ENCODE data around the gene COPG1. TPM values are rescaled to one million over a fixed set of nuclear protein-coding genes. Genes with fewer than 3 reads are reported as not detected.

The COPG1 gene
- total and polyA plus RNA-seq, 2 of the 13 experiments (the other 11 are each of a cell fraction or from before 2014, with no cell fraction given): 98.6 to 166 TPM

DNA sequence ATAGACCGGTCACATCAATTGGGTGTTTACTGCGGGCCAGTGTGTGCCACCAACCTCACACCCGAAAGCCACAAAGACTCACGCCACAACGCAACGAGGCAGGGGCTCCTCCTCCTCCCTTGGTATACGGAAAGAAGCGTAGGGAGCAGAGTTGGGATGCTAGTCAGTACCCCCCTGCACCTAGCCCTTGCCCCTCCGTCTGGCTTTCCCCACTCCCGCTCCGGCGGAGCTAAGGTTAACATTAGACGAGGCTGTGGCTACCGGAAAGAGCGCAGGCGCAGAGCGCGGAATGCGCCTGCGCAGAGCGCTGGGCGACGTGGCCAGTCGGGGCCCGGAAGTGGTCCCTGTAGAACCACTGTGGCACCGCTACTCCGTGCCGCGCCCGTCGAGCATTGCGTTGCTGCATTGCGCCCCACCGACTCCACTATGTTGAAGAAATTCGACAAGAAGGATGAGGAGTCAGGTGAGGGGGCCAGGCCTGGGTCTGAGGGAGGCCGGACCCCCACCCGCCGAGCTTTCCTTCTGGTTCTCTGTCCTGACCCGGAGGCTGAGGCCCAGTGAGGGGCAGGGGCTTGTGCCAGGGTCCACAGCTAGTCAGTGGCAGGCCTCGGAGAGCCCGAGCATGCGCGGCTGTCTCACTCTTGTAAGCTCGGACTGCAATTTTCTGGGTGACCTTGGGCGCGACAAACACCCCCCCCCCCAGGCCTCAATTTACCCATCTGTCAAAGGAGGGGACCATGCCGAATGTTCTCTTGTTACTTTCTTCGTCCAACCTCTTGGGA, at the start of gene COPG1 (continued):
- no peak; the same call in 1 of the 2 replicates for TF ChIP-seq ZNF569 (CRISPR knock-in tag; IDR thresholded peaks at IDR 0.05; ENCODE audit: borderline replicate concordance)
- TF ChIP-seq ZNF768 (CRISPR knock-in tag; IDR thresholded peaks at IDR 0.05): peak; percentile 60
- TF ChIP-seq ZNF136 (CRISPR knock-in tag; IDR thresholded peaks at IDR 0.05; ENCODE audit: low read depth): no peak
- 0 out of 2 replicates have a peak, but pooled peaks have one; percentile 50 for TF ChIP-seq PPARG (CRISPR knock-in tag; conservative IDR thresholded peaks at IDR 0.05)
- no peak for TF ChIP-seq LCORL (IDR thresholded peaks at IDR 0.05)
- peak; percentile 83 for TF ChIP-seq LCORL (CRISPR knock-in tag; IDR thresholded peaks at IDR 0.05)
- no peak for TF ChIP-seq ZNF619 (CRISPR knock-in tag; IDR thresholded peaks at IDR 0.05)
- no peak for TF ChIP-seq SMAD1 (CRISPR knock-in tag; IDR thresholded peaks at IDR 0.05; ENCODE audit: borderline replicate concordance, low read depth)
- no peak for TF ChIP-seq ZNF496 (CRISPR knock-in tag; IDR thresholded peaks at IDR 0.05; ENCODE audit: insufficient replicate concordance)
- TF ChIP-seq ZNF430 (CRISPR knock-in tag; IDR thresholded peaks at IDR 0.05): 0 out of 2 replicates have a peak, but pooled peaks have one; percentile 71
- TF ChIP-seq GLMP (CRISPR knock-in tag; IDR thresholded peaks at IDR 0.05; ENCODE audit: borderline replicate concordance): no peak
- peak; percentile 47 for TF ChIP-seq ZBTB38 (CRISPR knock-in tag; IDR thresholded peaks at IDR 0.05)
- no peak for TF ChIP-seq PHB2 (IDR thresholded peaks at IDR 0.05; ENCODE audit: partially characterized antibody)
- TF ChIP-seq, protein P1, sequence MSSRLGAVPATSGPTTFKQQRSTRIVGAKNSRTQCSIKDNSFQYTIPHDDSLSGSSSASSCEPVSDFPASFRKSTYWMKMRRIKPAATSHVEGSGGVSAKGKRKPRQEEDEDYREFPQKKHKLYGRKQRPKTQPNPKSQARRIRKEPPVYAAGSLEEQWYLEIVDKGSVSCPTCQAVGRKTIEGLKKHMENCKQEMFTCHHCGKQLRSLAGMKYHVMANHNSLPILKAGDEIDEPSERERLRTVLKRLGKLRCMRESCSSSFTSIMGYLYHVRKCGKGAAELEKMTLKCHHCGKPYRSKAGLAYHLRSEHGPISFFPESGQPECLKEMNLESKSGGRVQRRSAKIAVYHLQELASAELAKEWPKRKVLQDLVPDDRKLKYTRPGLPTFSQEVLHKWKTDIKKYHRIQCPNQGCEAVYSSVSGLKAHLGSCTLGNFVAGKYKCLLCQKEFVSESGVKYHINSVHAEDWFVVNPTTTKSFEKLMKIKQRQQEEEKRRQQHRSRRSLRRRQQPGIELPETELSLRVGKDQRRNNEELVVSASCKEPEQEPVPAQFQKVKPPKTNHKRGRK (CRISPR knock-in tag; IDR thresholded peaks at IDR 0.05): no peak
- TF ChIP-seq NFIC (IDR thresholded peaks at IDR 0.05; ENCODE audit: low read length): no peak
- TF ChIP-seq HIC2 (CRISPR knock-in tag; IDR thresholded peaks at IDR 0.05; ENCODE audit: low read depth): no peak; the same call in 1 of the 2 replicates
- TF ChIP-seq SMYD3 (CRISPR knock-in tag; IDR thresholded peaks at IDR 0.05): no peak
- TF ChIP-seq DRAP1 (CRISPR knock-in tag; IDR thresholded peaks at IDR 0.05): peak; percentile 71
- TF ChIP-seq SMAD3 (CRISPR knock-in tag; IDR thresholded peaks at IDR 0.05): no peak
- peak; percentile 84; the same call in 1 of the 2 replicates for TF ChIP-seq NCOA1 (CRISPR knock-in tag; IDR thresholded peaks at IDR 0.05)
- no peak for TF ChIP-seq CBX2 (IDR thresholded peaks at IDR 0.05; ENCODE audit: low read depth, low read length)
- TF ChIP-seq CBX2 (CRISPR knock-in tag; IDR thresholded peaks at IDR 0.05; ENCODE audit: low read depth): no peak
- TF ChIP-seq GTF2F1 (IDR thresholded peaks at IDR 0.05; ENCODE audit: low read length): no peak
- TF ChIP-seq ATF1 (CRISPR knock-in tag; IDR thresholded peaks at IDR 0.05): 0 out of 2 replicates have a peak, but pooled peaks have one; percentile 13
